ENCODE measurements around the gene CNTNAP2. TPM values are rescaled to one million over a fixed set of nuclear protein-coding genes. Genes with fewer than 3 reads are reported as not detected.

CNTNAP2 gene
- polyA plus RNA-seq (2013, experiment 1 of 2; ENCODE audit: insufficient read length), result 0.76 TPM
- 0.92 TPM for polyA plus RNA-seq (2013, experiment 2 of 2; ENCODE audit: insufficient read length)

DNA sequence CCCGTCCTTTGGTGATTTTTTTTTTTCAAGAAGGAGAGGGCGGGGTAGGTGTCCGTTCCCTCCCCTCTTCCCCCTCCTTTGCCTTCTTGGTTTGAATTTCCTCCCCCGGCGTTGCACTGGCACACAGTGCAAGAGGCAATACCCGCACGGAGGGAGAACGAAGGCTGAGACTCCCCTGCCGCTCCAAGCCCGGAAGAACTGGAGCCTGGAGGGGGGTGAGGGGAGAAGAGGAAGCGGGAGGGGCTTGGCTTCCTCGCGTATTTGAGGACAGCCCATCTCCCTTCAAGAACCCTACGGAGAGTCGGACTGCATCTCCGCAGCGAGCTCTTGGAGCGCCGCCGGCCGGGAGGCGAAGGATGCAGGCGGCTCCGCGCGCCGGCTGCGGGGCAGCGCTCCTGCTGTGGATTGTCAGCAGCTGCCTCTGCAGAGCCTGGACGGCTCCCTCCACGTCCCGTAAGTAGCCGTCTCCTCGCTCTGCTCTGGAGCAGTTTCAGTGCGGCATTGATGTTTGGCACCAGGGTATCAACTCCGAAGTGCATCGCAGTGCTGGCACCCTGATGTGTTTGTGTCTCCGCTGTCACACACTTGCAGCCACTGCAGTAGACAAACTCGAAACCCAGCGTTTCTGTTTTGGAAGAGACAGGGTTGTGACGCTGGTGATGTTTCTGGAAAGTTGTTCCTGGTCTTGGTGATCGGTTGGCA lies at the start of gene CNTNAP2:
Gene CNTNAP2 (plus strand): TSS at position 281 of the 702 bp plus-strand sequence. CDS start 76 bp downstream, at position 357.
- peak; percentile 61 for DNase-seq

DNA sequence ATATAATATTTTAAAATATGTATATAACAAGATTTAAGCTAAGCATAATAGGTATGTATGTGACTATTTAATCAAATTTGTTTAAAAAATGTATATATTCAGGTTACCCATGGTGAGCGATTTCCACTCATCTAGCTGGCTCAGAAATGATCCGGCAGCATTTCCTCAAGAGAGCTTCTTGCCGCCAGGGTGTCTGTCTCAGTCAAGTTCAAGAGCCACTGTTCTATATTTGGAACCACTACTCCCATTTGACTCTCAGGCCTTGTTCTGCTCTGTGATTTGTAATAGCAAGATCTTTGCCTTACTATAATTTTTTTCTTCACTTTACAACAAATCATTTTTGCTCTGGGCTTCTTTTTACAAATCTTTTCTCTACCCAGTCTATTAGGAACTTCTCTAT lies 48.7 kb upstream of the CNTNAP2 start:
- DNase-seq, result no peak

DNA sequence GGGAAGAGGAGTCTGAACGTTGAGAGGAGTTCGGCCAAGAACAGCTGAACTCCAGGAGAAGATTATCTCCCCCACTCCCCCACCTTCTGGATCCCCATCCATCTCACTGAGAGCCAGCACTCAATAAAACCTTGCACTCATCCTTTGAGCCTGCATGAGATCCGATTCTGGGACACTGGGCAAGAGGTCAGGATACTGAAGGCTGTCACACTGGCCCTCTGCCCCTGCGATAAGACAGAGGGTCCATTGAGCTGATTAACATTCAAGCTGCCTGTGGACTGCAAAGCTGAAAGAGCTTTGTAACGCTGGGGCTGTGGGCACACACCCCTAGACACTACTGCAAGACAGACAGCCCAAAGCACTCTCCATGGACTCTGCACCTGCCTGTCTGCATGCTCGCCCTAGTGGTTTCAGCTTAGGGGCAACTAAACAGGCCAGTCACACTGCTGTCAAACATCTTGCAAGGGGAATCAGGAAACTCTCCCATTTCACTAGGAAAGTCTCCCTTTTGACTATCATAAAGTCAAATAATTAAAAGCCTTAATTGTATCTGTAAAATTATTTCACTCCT lies 42.3 kb upstream of the CNTNAP2 start:
- no peak for DNase-seq

DNA sequence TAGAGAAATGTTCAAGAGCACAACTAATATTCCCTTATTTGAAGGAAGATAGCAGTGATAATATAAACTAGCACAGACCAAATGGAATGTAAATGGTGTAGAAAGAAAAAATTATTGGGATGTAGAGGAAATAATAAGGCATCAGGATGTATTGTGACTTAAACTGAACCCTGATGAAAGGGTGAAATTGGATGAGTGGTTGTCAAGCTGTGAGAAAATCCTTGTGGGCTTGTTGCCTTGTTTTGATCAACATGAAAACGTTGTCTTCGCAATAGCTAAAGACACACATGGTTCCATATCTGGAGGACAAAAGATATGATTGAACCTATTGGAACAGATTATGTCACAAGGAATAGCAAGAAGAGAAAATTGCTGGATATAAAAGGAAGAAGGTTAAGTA lies 40.3 kb upstream of the CNTNAP2 start:
- no peak for DNase-seq

DNA sequence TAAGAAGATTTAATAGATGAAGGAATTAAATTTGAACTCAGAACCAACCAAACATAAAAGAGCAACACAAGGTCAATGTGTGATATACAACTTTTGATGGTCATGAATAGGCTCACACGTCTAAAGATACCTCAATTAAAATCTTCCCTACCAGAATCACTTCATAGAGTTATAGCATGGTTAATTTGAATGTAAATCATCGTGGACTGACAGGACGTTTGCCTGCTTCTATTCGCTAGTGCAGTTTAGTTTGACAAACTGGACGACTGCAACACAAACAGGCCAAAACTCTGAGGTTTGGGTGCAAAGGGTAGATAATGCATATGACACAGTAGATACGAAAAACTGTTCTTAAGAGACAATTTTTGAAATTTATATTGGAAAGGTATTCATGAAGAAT lies 32.5 kb upstream of the CNTNAP2 start:
- no peak for DNase-seq

DNA sequence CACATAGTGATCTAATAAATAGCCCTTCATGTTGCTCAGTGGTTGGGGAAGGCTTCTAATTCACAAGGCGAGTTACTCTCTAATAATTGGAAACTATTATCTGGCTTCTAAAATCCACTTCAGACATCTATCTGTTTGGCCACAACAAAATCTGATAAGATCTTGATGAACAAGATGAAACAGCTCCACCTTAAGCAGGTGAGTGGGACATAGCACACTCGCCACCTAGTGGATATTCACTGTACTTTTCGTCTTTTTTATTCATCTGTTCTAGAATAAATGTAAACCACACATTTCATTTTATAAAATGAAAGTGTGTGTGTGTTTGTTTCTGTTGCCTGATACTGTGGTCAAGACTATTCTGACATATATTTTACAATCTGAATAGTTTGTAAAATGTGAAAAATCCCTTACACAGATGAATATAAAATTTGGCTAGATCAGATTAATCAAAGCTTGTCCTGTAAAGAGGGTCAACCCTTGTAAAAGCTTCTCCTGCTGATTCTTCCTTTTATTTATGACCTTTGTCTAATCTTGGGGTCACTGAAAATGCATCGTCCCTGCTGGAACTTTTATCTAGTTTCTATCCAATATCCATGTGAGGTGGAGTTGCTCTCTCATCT lies 26.5 kb upstream of the CNTNAP2 start:
- DNase-seq, result peak; percentile 14

DNA sequence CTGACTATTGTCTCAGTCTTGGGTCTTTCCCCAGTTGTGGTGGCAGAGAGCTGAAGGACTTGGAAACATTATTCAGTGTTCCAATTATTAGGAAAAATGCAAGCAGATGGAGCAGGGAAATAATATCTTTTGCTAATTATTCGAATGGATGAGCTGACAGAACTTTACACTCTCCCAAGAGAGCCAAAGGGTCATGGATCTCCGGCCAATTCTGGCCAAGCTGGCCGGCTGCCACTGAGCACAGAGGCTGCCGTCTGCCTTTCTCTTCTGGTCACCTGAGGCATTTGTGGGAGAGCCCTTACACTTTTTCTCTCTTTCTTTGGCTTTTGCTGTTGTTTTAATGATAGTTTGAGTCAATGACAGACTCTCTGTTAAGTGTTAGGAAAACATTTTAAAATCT lies 22.2 kb upstream of the CNTNAP2 start:
- DNase-seq, result no peak

- no peak for DNase-seq
Measured at GRCh38 chr7:146096994-146097393, 19.6 kb upstream of the CNTNAP2 start.

DNA sequence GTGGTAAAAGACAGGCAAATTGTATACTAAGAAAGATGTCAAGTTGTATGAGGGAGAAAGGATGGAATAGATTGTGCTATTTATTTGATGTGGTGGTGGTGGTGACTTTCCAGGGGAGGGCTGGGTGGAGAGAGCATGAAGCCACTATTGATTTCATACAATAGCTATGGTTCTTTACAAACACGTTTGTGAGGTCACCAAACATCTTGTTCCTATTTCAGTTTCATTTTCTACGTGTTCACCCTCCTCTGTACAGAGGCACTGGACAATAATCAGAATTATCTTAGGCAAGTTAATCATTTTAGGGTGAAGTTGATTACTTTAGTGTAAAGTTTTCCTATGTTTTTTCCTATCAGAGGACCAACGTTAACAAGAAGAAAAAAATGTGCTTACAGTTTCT lies 10.3 kb upstream of the CNTNAP2 start:
- DNase-seq, result no peak

GRCh38 chr7:146112755-146113154 lies 3.8 kb upstream of the CNTNAP2 start:
- no peak for DNase-seq

GRCh38 chr7:146115548-146115850 lies 1.1 kb upstream of the CNTNAP2 start:
- no peak for DNase-seq

DNA sequence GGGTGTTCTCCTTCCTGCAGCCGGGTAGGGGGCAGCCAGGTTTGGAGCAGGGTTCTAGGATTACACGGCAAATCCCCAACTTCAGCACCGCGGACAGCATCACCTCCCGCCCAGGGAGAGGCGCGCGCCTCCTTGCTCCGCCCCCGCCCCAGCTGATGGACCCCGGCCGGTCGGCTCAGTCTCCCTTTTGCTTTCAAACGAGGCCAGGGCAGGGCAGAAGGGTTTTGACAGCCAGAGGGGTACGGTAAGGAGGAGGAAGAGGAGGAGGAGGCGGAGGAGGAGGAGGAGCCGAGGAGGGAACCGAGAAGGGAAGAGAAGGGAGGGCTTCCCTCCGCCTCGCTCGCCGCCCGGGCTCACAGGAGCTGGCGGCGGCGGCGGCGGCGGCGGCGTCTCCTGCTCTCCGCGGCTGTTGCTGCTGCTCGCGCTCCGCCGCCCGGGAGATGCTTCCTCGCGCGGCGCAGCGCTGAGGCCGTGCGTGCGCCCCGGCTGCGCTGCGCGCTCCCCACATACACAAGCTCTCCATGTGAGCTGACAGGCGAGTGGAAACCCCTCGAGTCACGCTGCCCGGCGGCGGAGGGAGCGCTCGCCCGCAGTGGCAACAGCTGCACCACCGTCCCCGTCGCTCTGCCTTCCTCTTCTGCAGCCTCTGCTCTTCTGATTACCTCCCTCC lies 615 bp upstream of the CNTNAP2 start:
- peak; percentile 75 for DNase-seq

DNA sequence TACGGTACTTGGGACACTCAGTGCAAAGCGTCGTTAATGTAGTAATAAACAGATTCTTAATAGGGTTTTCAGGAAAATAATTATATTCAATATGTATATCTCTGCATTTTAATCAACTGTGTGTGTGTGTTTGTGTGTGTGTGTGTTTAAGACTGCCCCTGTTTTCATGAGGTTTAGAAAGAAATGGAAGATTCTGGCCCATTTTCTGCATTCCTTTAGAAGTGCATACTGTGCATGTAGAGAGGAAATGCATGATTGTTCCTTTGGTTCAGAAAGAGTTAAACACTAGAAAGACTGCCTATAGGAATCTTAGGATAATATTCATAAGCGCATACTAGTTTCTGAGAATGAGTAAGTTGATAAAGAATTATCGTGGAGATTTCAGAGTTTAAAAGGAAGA lies 975 bp downstream of the CNTNAP2 start:
- DNase-seq, result no peak

- no peak for DNase-seq
Measured at GRCh38 chr7:146119002-146119401, 2.4 kb downstream of the CNTNAP2 start.

DNA sequence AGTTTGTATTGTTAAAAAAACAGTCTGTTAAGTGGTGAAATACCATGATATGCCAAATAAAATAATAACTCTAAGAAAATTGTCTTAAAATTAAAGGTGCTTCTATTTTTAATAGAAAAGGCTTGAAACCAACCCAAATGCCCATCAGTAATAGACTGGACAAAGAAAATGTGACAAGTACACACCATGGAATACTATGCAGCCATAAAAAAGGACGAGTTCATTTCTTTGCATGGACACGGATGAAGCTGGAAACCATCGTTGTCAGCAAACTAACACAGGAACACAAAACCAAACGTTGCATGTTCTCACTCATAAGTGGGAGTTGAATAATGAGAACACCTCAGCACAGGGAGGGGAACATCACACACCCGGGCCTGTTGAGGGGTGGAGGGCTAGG lies 7.1 kb downstream of the CNTNAP2 start:
- no peak for DNase-seq

DNA sequence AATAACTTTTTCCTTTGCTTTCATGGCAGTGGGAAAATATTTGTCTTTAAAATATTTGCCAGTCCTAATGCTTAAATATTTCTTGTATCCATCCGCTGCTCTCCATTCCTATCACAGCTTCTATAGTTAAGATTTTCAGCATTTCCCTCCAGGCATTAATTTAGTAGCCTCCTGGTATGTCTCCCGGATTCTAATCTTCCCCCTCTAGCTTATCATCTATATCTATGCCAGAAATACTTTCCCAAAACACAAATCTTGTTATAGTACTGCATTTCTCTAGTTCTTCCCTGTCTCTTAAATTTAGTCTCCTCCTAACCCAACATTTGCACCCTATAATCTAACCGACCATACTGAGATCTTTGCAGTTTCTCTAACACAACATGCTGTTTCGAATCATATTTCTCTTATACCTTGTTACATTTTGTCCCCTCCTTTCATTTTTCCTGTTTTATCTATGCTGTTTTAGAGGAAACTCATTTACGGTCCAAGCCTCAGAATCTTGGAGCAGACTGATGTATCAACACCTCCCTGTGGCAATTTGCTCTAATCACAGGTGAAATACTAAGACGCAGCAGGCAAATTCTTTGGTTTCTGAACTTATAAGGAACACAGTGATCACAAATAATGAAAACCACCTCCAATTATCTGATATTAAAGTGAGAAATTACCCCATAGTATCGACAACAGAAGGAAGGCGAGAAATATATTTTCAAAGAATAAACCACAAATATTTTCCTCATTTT lies 10.3 kb downstream of the CNTNAP2 start:
- DNase-seq, result no peak

DNA sequence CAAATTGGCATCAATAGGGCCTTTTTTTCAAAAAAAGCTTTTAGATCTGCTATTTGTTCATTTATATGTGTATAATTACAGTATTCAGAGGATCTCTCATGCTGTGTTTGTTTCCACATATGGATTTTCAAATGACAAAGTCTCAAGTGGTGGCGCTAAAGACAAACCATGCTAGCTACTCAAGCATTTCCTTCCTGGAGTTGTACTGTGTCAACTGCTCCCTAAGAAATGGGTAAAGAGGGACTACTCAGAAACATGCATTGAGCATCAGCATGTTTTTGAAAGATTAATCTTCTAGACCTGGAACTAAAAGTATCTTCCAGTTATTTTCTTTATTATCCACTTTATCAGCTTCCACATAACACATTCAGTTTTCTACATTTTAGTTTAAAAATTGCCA lies 12.7 kb downstream of the CNTNAP2 start:
- DNase-seq, result peak; percentile 5

DNA sequence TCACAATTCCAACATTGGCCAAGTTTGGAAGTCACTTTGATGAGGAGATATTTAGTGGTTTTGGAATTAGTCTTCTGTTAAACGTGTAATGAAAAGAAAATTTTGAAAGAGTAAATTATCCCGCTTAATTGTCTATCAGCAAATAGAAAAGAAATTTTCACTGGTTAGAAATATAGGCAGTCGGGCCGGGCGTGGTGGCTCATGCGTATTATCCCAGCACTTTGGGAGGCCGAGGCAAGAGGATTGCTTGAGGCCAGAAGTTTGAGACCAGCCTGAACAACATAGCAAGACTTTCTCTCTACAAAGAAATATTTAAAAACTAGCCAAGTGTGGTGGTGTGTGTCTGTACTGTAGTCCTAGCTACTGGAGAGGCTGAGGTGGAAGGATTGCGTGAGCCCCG lies 13.4 kb downstream of the CNTNAP2 start:
- DNase-seq, result no peak

DNA sequence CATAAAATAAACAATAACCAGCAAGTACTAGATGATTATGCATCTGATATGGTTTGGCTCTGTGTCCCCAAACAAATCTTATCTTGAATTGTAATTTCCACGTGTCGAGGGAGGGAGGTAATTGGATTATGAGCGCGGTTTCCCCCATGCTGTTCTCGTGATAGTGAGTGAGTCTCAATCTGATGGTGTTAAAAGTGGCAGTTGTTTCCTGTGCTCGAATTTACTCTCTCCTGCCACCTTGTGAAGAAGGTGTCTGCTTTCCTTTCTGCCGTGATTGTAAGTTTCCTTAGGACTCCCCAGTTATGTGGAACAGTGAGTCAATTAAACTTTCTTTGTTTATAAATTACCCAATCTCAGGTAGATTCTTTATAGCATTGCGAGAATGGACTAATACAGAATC lies 15.1 kb downstream of the CNTNAP2 start:
- no peak for DNase-seq

- no peak for DNase-seq
Measured at GRCh38 chr7:146136357-146136875, 19.8 kb downstream of the CNTNAP2 start.

GRCh38 chr7:146138926-146139325 lies 22.3 kb downstream of the CNTNAP2 start:
- DNase-seq, result no peak

DNA sequence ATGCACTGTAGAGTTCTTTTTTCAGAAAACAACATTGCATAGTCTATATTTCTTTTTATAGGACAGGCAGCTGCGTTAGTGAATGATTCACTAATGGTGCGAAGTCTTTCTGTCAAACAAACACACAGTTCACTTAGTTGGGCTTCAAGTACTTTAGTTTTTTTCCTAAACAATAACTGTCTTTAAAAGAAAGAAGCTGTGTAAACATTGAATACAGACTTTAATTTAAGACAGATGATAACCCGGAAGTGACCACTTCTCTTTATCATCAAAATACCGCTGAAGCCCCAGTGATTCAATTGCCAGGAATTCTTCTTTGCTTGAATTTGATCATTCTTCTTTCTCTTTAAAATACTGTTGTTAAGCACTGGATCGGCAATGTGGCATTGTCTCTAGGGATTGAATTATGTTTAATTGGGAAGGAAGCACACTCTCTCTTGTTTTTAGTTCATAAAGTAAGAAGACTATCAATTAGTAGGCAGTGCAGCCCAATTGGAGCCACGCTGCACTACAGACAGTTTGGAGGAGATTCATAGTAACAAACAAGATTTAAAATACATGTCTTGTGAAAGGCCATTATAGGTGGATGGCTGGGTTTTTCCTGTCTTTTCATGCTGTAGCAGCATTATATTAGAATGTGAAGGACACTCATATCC lies 30.4 kb downstream of the CNTNAP2 start:
- DNase-seq, result peak; percentile 89

Data from fibroblast of skin of scalp (primary cell).